ENCODE data around the gene LSR.

The LSR gene

GRCh38 chr19:35281303-35281702 is 32.5 kb downstream of the LSR start:
- in situ Hi-C loops (cut with HindIII; ENCODE audit: low sequenced_read_pairs), result loop anchor here (25.0 kb wide), 1 partner anchor 156 kb away; the partner anchor contains the start of gene FFAR2

- in situ Hi-C loops (cut with HindIII; ENCODE audit: low sequenced_read_pairs), result loop anchor here (25.0 kb wide), 1 partner anchor 153 kb away; the partner anchor contains the start of gene FFAR2
Measured at GRCh38 chr19:35284153-35285094, 35.6 kb downstream of the LSR start.

- in situ Hi-C loops (cut with HindIII; ENCODE audit: low sequenced_read_pairs), result loop anchor here (25.0 kb wide), 1 partner anchor 152 kb away; the partner anchor contains the start of gene FFAR2
Measured at GRCh38 chr19:35285095-35285449, 36.3 kb downstream of the LSR start.

- in situ Hi-C loops (cut with HindIII; ENCODE audit: low sequenced_read_pairs), result loop anchor here (25.0 kb wide), 1 partner anchor 152 kb away; the partner anchor contains the start of gene FFAR2
Measured at GRCh38 chr19:35285465-35285864, 36.7 kb downstream of the LSR start.

- in situ Hi-C loops (cut with HindIII; ENCODE audit: low sequenced_read_pairs), result loop anchor here (25.0 kb wide), 1 partner anchor 151 kb away; the partner anchor contains the start of gene FFAR2
Measured at GRCh38 chr19:35286101-35286500, 37.3 kb downstream of the LSR start.

GRCh38 chr19:35287713-35288112 is 38.9 kb downstream of the LSR start:
- in situ Hi-C loops (cut with HindIII; ENCODE audit: low sequenced_read_pairs), result loop anchor here (25.0 kb wide), 1 partner anchor 150 kb away; the partner anchor contains the start of gene FFAR2

GRCh38 chr19:35288331-35288730 is 39.5 kb downstream of the LSR start:
- in situ Hi-C loops (cut with HindIII; ENCODE audit: low sequenced_read_pairs), result loop anchor here (25.0 kb wide), 1 partner anchor 149 kb away; the partner anchor contains the start of gene FFAR2

- in situ Hi-C loops (cut with HindIII; ENCODE audit: low sequenced_read_pairs), result loop anchor here (25.0 kb wide), 1 partner anchor 148 kb away; the partner anchor contains the start of gene FFAR2
Measured at GRCh38 chr19:35288906-35289305, 40.1 kb downstream of the LSR start.

- in situ Hi-C loops (cut with HindIII; ENCODE audit: low sequenced_read_pairs), result loop anchor here (25.0 kb wide), 1 partner anchor 147 kb away; the partner anchor contains the start of gene FFAR2
Measured at GRCh38 chr19:35290381-35291127, 41.8 kb downstream of the LSR start.

- in situ Hi-C loops (cut with HindIII; ENCODE audit: low sequenced_read_pairs), result loop anchor here (25.0 kb wide), 1 partner anchor 146 kb away; the partner anchor contains the start of gene FFAR2
Measured at GRCh38 chr19:35291259-35291658, 42.5 kb downstream of the LSR start.

GRCh38 chr19:35291916-35292315 is 43.1 kb downstream of the LSR start, which contains the start of gene MAG:
Gene MAG (plus strand): TSS chr19:35292161. CDS start chr19:35295409, 3,248 bp downstream.
- in situ Hi-C loops (cut with HindIII; ENCODE audit: low sequenced_read_pairs), result loop anchor here (25.0 kb wide), 1 partner anchor 145 kb away; the partner anchor contains the start of gene FFAR2

- in situ Hi-C loops (cut with HindIII; ENCODE audit: low sequenced_read_pairs), result loop anchor here (25.0 kb wide), 1 partner anchor 145 kb away; the partner anchor contains the start of gene FFAR2
Measured at GRCh38 chr19:35292421-35293362, 43.9 kb downstream of the LSR start.

- in situ Hi-C loops (cut with HindIII; ENCODE audit: low sequenced_read_pairs), result loop anchor here (25.0 kb wide), 1 partner anchor 144 kb away; the partner anchor contains the start of gene FFAR2
Measured at GRCh38 chr19:35293363-35293739, 44.5 kb downstream of the LSR start.

- in situ Hi-C loops (cut with HindIII; ENCODE audit: low sequenced_read_pairs), result loop anchor here (25.0 kb wide), 1 partner anchor 143 kb away; the partner anchor contains the start of gene FFAR2
Measured at GRCh38 chr19:35293808-35294207, 45.0 kb downstream of the LSR start.

- in situ Hi-C loops (cut with HindIII; ENCODE audit: low sequenced_read_pairs), result loop anchor here (25.0 kb wide), 1 partner anchor 143 kb away; the partner anchor contains the start of gene FFAR2
Measured at GRCh38 chr19:35294328-35294727, 45.5 kb downstream of the LSR start.

GRCh38 chr19:35294859-35295791 is 46.3 kb downstream of the LSR start:
- in situ Hi-C loops (cut with HindIII; ENCODE audit: low sequenced_read_pairs), result loop anchor here (25.0 kb wide), 1 partner anchor 142 kb away; the partner anchor contains the start of gene FFAR2

GRCh38 chr19:35295792-35296462 is 47.1 kb downstream of the LSR start:
- in situ Hi-C loops (cut with HindIII; ENCODE audit: low sequenced_read_pairs), result loop anchor here (25.0 kb wide), 1 partner anchor 141 kb away; the partner anchor contains the start of gene FFAR2

All from DLD1 (cell line).